Neural progenitor cell (in vitro differentiated cells): ENCODE data around the gene PELO.

Source experiments
- CTCF ChIP-seq: fragments of 200-600 bp; sonication (generic); IDR thresholded peaks from 2 replicates; pipeline ENCODE4 v1.5.1; 2017; ENCODE audit warnings: antibody characterized with exemption, mild to moderate bottlenecking
- EZH2 ChIP-seq: fragments of 200-600 bp; sonication (generic); IDR thresholded peaks from 2 replicates; pipeline ENCODE4 v1.6.1; 2017; ENCODE audit warnings: antibody characterized with exemption, mild to moderate bottlenecking, moderate library complexity

GRCh38 chr5:52777186-52777585 is 10.5 kb upstream of the PELO start:
- TF ChIP-seq EZH2 (no peak), CTCF (no peak)
